Panc1 (cell line): ENCODE results near the gene IFIT5. TPM values are rescaled to one million over a fixed set of nuclear protein-coding genes. Genes with fewer than 3 reads are reported as not detected.

Experiments used
- ATAC-seq: fragments of 200-7000 bp; cut with Tn5 transposase; 2 replicates; pipeline ENCODE4 v1.9.1; 2020; ENCODE audit warnings: mild to moderate bottlenecking, moderate library complexity
- BruUV-seq: library from RNA; stranded (reverse); fragments of 400-500 nt; replicated peaks from 2 replicates; lab custom pipeline; 2021; lab: Mats Ljungman, UMichigan
- CTCF ChIA-PET: fragments of 300-600 bp; sonication (Branson Sonifier 250); formaldehyde crosslinking; loops from one replicate; lab custom pipeline; 2022; ENCODE audit warnings: antibody characterized with exemption; lab: Charles Lee
- POLR2A ChIA-PET: fragments of 300-600 bp; sonication (Branson Sonifier 250); formaldehyde crosslinking; loops from one replicate; lab custom pipeline; 2022; ENCODE audit warnings: antibody characterized with exemption; lab: Charles Lee
- DNase-seq: peaks from one replicate; pipeline ENCODE4 v3.0.0-alpha.2; 2010; ENCODE audit warnings: low read depth, low spot score
- H3K27ac ChIP-seq: 2 replicates; pipeline ENCODE4 v1.5.1; 2011; ENCODE audit warnings: mild to moderate bottlenecking, low read length, inconsistent platforms
- H3K27me3 ChIP-seq: fragments of 200-500 bp; sonication (Bioruptor generic); 2 replicates; pipeline ENCODE4 v1.6.0; 2014; ENCODE audit warnings: low read length, inconsistent platforms; ENCODE audit not compliant: control insufficient read depth, insufficient read depth
- H3K36me3 ChIP-seq: fragments of 200-500 bp; sonication (Bioruptor generic); 2 replicates; pipeline ENCODE4 v1.5.1; 2014; ENCODE audit warnings: inconsistent platforms, mild to moderate bottlenecking, low read length, moderate library complexity; ENCODE audit not compliant: control insufficient read depth, insufficient read depth
- H3K4me1 ChIP-seq: 2 replicates; pipeline ENCODE4 v1.5.1; 2011; ENCODE audit warnings: inconsistent platforms, mild to moderate bottlenecking, low read length, moderate library complexity; ENCODE audit not compliant: control insufficient read depth, insufficient read depth
- H3K4me3 ChIP-seq, 2 experiments: 2 replicates each; pipeline ENCODE4 v1.5.1; 2011 to 2012; ENCODE audit warnings: low read depth in 2 of 2, low read length in 2 of 2, mild to moderate bottlenecking in 2 of 2, inconsistent platforms in 1 of 2, moderate library complexity in 1 of 2
- H3K9me3 ChIP-seq: fragments of 200-500 bp; sonication (Bioruptor generic); 2 replicates; pipeline ENCODE4 v1.5.1; 2014; ENCODE audit warnings: low read depth, mild to moderate bottlenecking, inconsistent platforms, low read length, moderate library complexity; ENCODE audit not compliant: control insufficient read depth, insufficient read depth
- POLR2AphosphoS5 ChIP-seq: IDR thresholded peaks from 2 replicates; pipeline ENCODE4 v1.6.1; 2012; ENCODE audit warnings: mild to moderate bottlenecking, low read depth, low read length, moderate library complexity
- SIN3A ChIP-seq: IDR thresholded peaks from 2 replicates; pipeline ENCODE4 v1.6.1; 2012; ENCODE audit warnings: low read depth, mild to moderate bottlenecking, low read length, moderate library complexity, borderline replicate concordance; ENCODE audit not compliant: insufficient read depth
- TCF7L2 ChIP-seq: IDR thresholded peaks from 2 replicates; pipeline ENCODE4 v1.6.1; 2011; ENCODE audit warnings: mild to moderate bottlenecking, low read depth, low read length, inconsistent platforms
- in situ Hi-C: cut with HindIII; loops from 2 replicates; pipeline ENCODE4 v1.10.0; 2016; ENCODE audit warnings: low sequenced_read_pairs, low pct_unique_long_range_greater_than_20kb
- intact Hi-C: fragments of 100-400 bp; cut with micrococcal nuclease; formaldehyde crosslinking; loops from one replicate; pipeline ENCODE4 v1.10.0; 2022; ENCODE audit not compliant: unreplicated experiment
- total RNA-seq: library from RNA; stranded (reverse); gene quantifications from one replicate; pipeline ENCODE4 v1.2.1, GENCODE V29; 2021; ENCODE audit not compliant: unreplicated experiment
- TF ChIP-seq, protein P1 (sequence below): fragments of 450-650 bp; IDR thresholded peaks from 2 replicates; pipeline ENCODE4 v1.5.1; 2017; ENCODE audit warnings: mild to moderate bottlenecking
- TF ChIP-seq, protein P2 (sequence below), 2 experiments: IDR thresholded peaks; 2 replicates each; pipeline ENCODE4 v1.6.1; 2011 to 2012; ENCODE audit warnings: low read depth in 2 of 2, control low read depth in 1 of 2, low read length in 1 of 2, mild to moderate bottlenecking in 1 of 2, moderate library complexity in 1 of 2; ENCODE audit not compliant: insufficient read depth in 1 of 2

The IFIT5 gene
- total RNA-seq, 1 experiment from 2014 or later = 11.1 TPM

- Histone ChIP-seq H3K36me3 (no peaks in the 10 kb centered on the region), H3K27ac (no peak overlapping the region), H3K27me3 (no peaks in the 10 kb centered on the region), H3K4me1 (peaks cover 3% of the 10 kb centered on the region; the same call in 1 of the 2 replicates), H3K4me3 (no peak overlapping the region), H3K9me3 (no peaks in the 10 kb centered on the region)
- no peak for DNase-seq
- in situ Hi-C loops (no loop called here), intact Hi-C loops (loop anchor here (5.0 kb wide), 1 partner anchor 281 kb away; the partner anchor contains the start of gene KIF20B)
- ChIA-PET POLR2A (no interaction called here), CTCF (interaction anchor here (0.5 kb wide), 1 partner anchor 209 kb away, joined by 3 read pairs; no protein-coding TSS in a partner anchor)
- no TSS peak for BruUV-seq
- no peak for ATAC-seq
- TF ChIP-seq POLR2AphosphoS5 (no peak), SIN3A (no peak), TCF7L2 (no peak)
- TF ChIP-seq, protein P1, sequence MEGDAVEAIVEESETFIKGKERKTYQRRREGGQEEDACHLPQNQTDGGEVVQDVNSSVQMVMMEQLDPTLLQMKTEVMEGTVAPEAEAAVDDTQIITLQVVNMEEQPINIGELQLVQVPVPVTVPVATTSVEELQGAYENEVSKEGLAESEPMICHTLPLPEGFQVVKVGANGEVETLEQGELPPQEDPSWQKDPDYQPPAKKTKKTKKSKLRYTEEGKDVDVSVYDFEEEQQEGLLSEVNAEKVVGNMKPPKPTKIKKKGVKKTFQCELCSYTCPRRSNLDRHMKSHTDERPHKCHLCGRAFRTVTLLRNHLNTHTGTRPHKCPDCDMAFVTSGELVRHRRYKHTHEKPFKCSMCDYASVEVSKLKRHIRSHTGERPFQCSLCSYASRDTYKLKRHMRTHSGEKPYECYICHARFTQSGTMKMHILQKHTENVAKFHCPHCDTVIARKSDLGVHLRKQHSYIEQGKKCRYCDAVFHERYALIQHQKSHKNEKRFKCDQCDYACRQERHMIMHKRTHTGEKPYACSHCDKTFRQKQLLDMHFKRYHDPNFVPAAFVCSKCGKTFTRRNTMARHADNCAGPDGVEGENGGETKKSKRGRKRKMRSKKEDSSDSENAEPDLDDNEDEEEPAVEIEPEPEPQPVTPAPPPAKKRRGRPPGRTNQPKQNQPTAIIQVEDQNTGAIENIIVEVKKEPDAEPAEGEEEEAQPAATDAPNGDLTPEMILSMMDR = no peak
- TF ChIP-seq, protein P2, sequence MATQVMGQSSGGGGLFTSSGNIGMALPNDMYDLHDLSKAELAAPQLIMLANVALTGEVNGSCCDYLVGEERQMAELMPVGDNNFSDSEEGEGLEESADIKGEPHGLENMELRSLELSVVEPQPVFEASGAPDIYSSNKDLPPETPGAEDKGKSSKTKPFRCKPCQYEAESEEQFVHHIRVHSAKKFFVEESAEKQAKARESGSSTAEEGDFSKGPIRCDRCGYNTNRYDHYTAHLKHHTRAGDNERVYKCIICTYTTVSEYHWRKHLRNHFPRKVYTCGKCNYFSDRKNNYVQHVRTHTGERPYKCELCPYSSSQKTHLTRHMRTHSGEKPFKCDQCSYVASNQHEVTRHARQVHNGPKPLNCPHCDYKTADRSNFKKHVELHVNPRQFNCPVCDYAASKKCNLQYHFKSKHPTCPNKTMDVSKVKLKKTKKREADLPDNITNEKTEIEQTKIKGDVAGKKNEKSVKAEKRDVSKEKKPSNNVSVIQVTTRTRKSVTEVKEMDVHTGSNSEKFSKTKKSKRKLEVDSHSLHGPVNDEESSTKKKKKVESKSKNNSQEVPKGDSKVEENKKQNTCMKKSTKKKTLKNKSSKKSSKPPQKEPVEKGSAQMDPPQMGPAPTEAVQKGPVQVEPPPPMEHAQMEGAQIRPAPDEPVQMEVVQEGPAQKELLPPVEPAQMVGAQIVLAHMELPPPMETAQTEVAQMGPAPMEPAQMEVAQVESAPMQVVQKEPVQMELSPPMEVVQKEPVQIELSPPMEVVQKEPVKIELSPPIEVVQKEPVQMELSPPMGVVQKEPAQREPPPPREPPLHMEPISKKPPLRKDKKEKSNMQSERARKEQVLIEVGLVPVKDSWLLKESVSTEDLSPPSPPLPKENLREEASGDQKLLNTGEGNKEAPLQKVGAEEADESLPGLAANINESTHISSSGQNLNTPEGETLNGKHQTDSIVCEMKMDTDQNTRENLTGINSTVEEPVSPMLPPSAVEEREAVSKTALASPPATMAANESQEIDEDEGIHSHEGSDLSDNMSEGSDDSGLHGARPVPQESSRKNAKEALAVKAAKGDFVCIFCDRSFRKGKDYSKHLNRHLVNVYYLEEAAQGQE (IDR thresholded peaks at IDR 0.05; ENCODE audit: insufficient read depth in 1 of 2, low read depth in 2 of 2, low read length in 1 of 2) = no peak
Observed at GRCh38 chr10:89421018-89421476, 6.7 kb downstream of the IFIT5 start.

- Histone ChIP-seq H3K27me3 (no peaks in the 10 kb centered on the region), H3K27ac (no peak overlapping the region), H3K4me3 (no peak overlapping the region), H3K4me1 (no peaks in the 10 kb centered on the region), H3K9me3 (no peaks in the 10 kb centered on the region), H3K36me3 (no peaks in the 10 kb centered on the region)
- intact Hi-C loops (loop anchor here (5.0 kb wide), 1 partner anchor 277 kb away; the partner anchor contains the start of gene KIF20B), in situ Hi-C loops (no loop called here)
- no TSS peak for BruUV-seq
- TF ChIP-seq, protein P2 (IDR thresholded peaks at IDR 0.05; ENCODE audit: insufficient read depth in 1 of 2, low read depth in 2 of 2, low read length in 1 of 2) = no peak
- TF ChIP-seq POLR2AphosphoS5 (no peak), SIN3A (no peak), TCF7L2 (no peak)
- TF ChIP-seq, protein P1 = no peak
- CTCF ChIA-PET = no interaction called here
- ATAC-seq (no peak), DNase-seq (no peak)
- POLR2A ChIA-PET = no interaction called here
Observed at GRCh38 chr10:89425000-89425399, 10.6 kb downstream of the IFIT5 start.
